Endothelial cell of umbilical vein (primary cell): Measurements from ENCODE around the gene ENOX2. TPM values are rescaled to one million over a fixed set of nuclear protein-coding genes. Genes with fewer than 3 reads are reported as not detected.

Source experiments
- BruUV-seq: library from RNA; stranded (reverse); fragments of 400-500 nt; replicated peaks from 2 replicates; lab custom pipeline; 2021; lab: Mats Ljungman, UMichigan
- CTCF ChIA-PET: fragments of 300-600, 350-600 bp; sonication (Branson Sonifier 250); formaldehyde crosslinking; loops from one replicate; lab custom pipeline; 2021; ENCODE audit warnings: antibody characterized with exemption, inconsistent platforms; lab: Charles Lee
- POLR2A ChIA-PET: fragments of 300-600, 350-600 bp; sonication (Branson Sonifier 250); formaldehyde crosslinking; loops from one replicate; lab custom pipeline; 2021; ENCODE audit warnings: antibody characterized with exemption, inconsistent platforms; lab: Charles Lee
- DNase-seq: peaks from one replicate; pipeline ENCODE4 v3.0.0-alpha.2; 2011; ENCODE audit warnings: low read depth, low spot score
- FAIRE-seq: peaks from 2 replicates; lab custom pipeline; 2011; peaks lifted over from hg19 to GRCh38; lab: Jason Lieb, UNC
- H2AFZ ChIP-seq: 2 replicates; pipeline ENCODE4 v1.6.0; 2012; ENCODE audit warnings: low read depth, low read length, control low read depth, inconsistent platforms
- H3K27ac ChIP-seq: 2 replicates; pipeline ENCODE4 v1.5.1; 2011; ENCODE audit warnings: low read depth, mild to moderate bottlenecking, control low read depth, low read length, moderate library complexity; ENCODE audit not compliant: insufficient read depth
- H3K27me3 ChIP-seq, 2 experiments: 2 replicates each; pipeline versions ENCODE4 v1.6.0 to v1.6.1; 2011; ENCODE audit warnings: low read length in 2 of 2, mixed read lengths in 1 of 2; ENCODE audit not compliant: control insufficient read depth in 2 of 2, insufficient read depth in 2 of 2
- H3K36me3 ChIP-seq, 2 experiments: 2 replicates in 1 of 2; 3 replicates in 1 of 2; pipeline ENCODE4 v1.5.1; 2011; ENCODE audit warnings: low read length in 2 of 2, mild to moderate bottlenecking in 1 of 2, moderate library complexity in 1 of 2; ENCODE audit not compliant: control insufficient read depth in 2 of 2, insufficient read depth in 2 of 2; ENCODE audit errors: extremely low read depth in 1 of 2
- H3K4me1 ChIP-seq: 3 replicates; pipeline ENCODE4 v1.5.1; 2011; ENCODE audit warnings: mild to moderate bottlenecking, low read length; ENCODE audit not compliant: control insufficient read depth, insufficient read depth; ENCODE audit errors: extremely low read depth
- H3K4me2 ChIP-seq: 2 replicates; pipeline ENCODE4 v1.6.1; 2011; ENCODE audit warnings: low read length, control low read depth, mixed read lengths; ENCODE audit not compliant: insufficient read depth
- H3K4me3 ChIP-seq, 3 experiments: fragments of 200-600 bp in 1 of 3; sonication (generic), shearing (Covaris generic) in 1 of 3; replicated peaks in 1 of 3; 2 replicates each; pipeline ENCODE4 v1.5.1; 2011 to 2016; ENCODE audit warnings: control low read depth in 3 of 3, low read length in 3 of 3, mild to moderate bottlenecking in 2 of 3, inconsistent platforms in 1 of 3, low read depth in 1 of 3, moderate library complexity in 1 of 3; ENCODE audit not compliant: insufficient read depth in 1 of 3
- H3K79me2 ChIP-seq: 2 replicates; pipeline ENCODE4 v1.6.0; 2012; ENCODE audit warnings: low read length, inconsistent platforms; ENCODE audit not compliant: control insufficient read depth, insufficient read depth
- H3K9ac ChIP-seq: replicated peaks from 2 replicates; pipeline ENCODE3; 2011; ENCODE audit warnings: low read length, control low read depth; ENCODE audit not compliant: insufficient read depth; ENCODE audit errors: extremely low read depth
- H3K9me1 ChIP-seq: replicated peaks from 3 replicates; pipeline ENCODE4 v1.6.0; 2011; ENCODE audit warnings: mild to moderate bottlenecking, low read length; ENCODE audit not compliant: control insufficient read depth, insufficient read depth; ENCODE audit errors: extremely low read depth
- H3K9me3 ChIP-seq: replicated peaks from 2 replicates; pipeline ENCODE4 v1.5.1; 2012; ENCODE audit warnings: low read length, inconsistent platforms; ENCODE audit not compliant: control insufficient read depth, insufficient read depth
- H4K20me1 ChIP-seq: replicated peaks from 2 replicates; pipeline ENCODE3; 2011; ENCODE audit warnings: mild to moderate bottlenecking, low read length; ENCODE audit not compliant: control insufficient read depth, insufficient read depth; ENCODE audit errors: extremely low read depth
- EZH2 ChIP-seq: IDR thresholded peaks from 2 replicates; pipeline ENCODE4 v1.6.1; 2012; ENCODE audit warnings: borderline replicate concordance, low read depth, mild to moderate bottlenecking, moderate library complexity, low read length, inconsistent platforms; ENCODE audit not compliant: severe bottlenecking
- FOS ChIP-seq: IDR thresholded peaks from 2 replicates; pipeline ENCODE4 v1.6.1; 2011; ENCODE audit warnings: mild to moderate bottlenecking, low read length, moderate library complexity, borderline replicate concordance; ENCODE audit not compliant: insufficient read depth
- GATA2 ChIP-seq: IDR thresholded peaks from 2 replicates; pipeline ENCODE4 v1.7.0; 2011; ENCODE audit warnings: low read depth, mild to moderate bottlenecking, moderate library complexity, mixed read lengths, low read length; ENCODE audit not compliant: insufficient read length, insufficient read depth
- JUN ChIP-seq: IDR thresholded peaks from 2 replicates; pipeline ENCODE4 v1.6.1; 2011; ENCODE audit warnings: borderline replicate concordance, low read depth; ENCODE audit not compliant: insufficient read length, insufficient read depth
- MYC ChIP-seq: IDR thresholded peaks from one replicate; pipeline ENCODE4 v1.6.1; 2011; ENCODE audit warnings: mild to moderate bottlenecking, low read depth, low read length
- POLR2A ChIP-seq: IDR thresholded peaks from 2 replicates; pipeline ENCODE4 v1.6.1; 2012; ENCODE audit warnings: low read depth, mild to moderate bottlenecking, control low read depth, low read length
- POLR2AphosphoS5 ChIP-seq: IDR thresholded peaks from 2 replicates; pipeline ENCODE4 v1.6.1; 2012; ENCODE audit warnings: low read depth, mild to moderate bottlenecking, control low read depth, low read length, moderate library complexity; ENCODE audit not compliant: insufficient read depth
- dilution Hi-C: fragments of 300-500 bp; cut with MboI; formaldehyde crosslinking; loops from one replicate; pipeline ENCODE4 v1.15.0; 2019; ENCODE audit warnings: low sequenced_read_pairs; ENCODE audit not compliant: extremely low pct_ligation_motif_present
- intact Hi-C: fragments of 100-400 bp; cut with micrococcal nuclease; formaldehyde crosslinking; loops from one replicate; pipeline ENCODE4 v1.10.0; 2022
- polyA plus RNA-seq, 4 experiments: library from polyadenylated mRNA; depleted of rRNA in 3 of 4; stranded (reverse) in 3 of 4; unstranded in 1 of 4; fragments of >200 nt; gene quantifications; 2 replicates each; pipeline versions ENCODE4 v1.2.1 to v1.2.3, GENCODE V29; 2011 to 2012; ENCODE audit warnings: missing spikeins in 1 of 4
- total RNA-seq: library from RNA; stranded (reverse); gene quantifications from 2 replicates; pipeline ENCODE4 v1.2.3, GENCODE V29; 2021
- TF ChIP-seq, protein P1 (sequence below), 2 donors: IDR thresholded peaks; 1 replicate in 1 of 2; 2 replicates in 1 of 2; pipeline ENCODE4 v1.5.1; 2011; ENCODE audit warnings: low read length in 2 of 2, mild to moderate bottlenecking in 2 of 2, moderate library complexity in 2 of 2, control low read depth in 1 of 2, inconsistent platforms in 1 of 2, low read depth in 1 of 2; ENCODE audit not compliant: insufficient read depth in 1 of 2; ENCODE audit errors: extremely low read depth in 1 of 2
- TF ChIP-seq, protein P2 (sequence below): IDR thresholded peaks from 2 replicates; pipeline ENCODE4 v1.6.1; 2011; ENCODE audit not compliant: insufficient read depth, insufficient read length

ENOX2 gene
- total and polyA plus RNA-seq, 2 donors (not counting 3 experiments of a cell fraction or from before 2014, with no cell fraction given), result 5.5 to 13.1 TPM

DNA sequence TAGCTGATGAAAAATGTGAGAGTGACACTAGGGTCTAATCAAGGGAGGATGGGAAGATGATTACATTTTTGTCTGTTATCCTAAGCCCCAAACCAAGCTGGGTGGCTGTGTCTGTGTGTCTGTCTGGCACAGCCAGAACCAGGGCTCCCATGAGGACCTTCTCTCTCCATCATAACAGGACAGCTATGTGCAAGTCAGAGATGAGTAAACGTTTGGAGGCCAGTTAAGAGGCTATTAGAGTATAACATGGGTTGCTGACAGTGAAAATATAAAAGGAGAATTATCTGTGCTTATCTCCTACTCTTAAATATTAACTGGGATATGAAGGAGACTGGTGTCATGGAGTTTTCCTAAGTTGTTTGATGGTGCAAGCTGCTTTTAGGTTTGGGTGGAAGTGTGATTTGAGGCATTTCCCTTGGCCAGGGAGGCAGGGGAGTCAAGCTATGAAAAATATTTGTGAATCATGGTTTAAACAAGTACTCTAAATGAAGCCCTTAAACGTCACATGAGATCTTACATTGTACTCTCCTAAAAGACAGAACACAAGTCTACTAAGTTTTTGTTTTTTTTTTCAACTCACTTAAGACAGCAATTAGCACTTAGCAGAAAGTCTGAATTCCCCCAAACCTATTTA lies 156.2 kb downstream of the ENOX2 start:
- Histone ChIP-seq H2AFZ (no peak overlapping the region), H3K27me3 (no peaks in the 10 kb centered on the region), H4K20me1 (no peaks in the 10 kb centered on the region), H3K9me3 (no peaks in the 10 kb centered on the region), H3K27ac (no peak overlapping the region), H3K36me3 (no peaks in the 10 kb centered on the region), H3K79me2 (no peaks in the 10 kb centered on the region), H3K9me1 (no peaks in the 10 kb centered on the region), H3K9ac (no peak overlapping the region), H3K4me1 (no peaks in the 10 kb centered on the region), H3K4me3 (no peak overlapping the region), H3K4me2 (no peak overlapping the region)
- POLR2A ChIA-PET, result no interaction called here
- BruUV-seq, result no TSS peak
- intact Hi-C loops (no loop called here), dilution Hi-C loops (no loop called here)
- no peak for TF ChIP-seq MYC
- TF ChIP-seq POLR2AphosphoS5, result no peak
- no peak for TF ChIP-seq EZH2
- TF ChIP-seq GATA2, result no peak
- no peak for TF ChIP-seq JUN
- no peak for TF ChIP-seq FOS
- TF ChIP-seq, protein P1, sequence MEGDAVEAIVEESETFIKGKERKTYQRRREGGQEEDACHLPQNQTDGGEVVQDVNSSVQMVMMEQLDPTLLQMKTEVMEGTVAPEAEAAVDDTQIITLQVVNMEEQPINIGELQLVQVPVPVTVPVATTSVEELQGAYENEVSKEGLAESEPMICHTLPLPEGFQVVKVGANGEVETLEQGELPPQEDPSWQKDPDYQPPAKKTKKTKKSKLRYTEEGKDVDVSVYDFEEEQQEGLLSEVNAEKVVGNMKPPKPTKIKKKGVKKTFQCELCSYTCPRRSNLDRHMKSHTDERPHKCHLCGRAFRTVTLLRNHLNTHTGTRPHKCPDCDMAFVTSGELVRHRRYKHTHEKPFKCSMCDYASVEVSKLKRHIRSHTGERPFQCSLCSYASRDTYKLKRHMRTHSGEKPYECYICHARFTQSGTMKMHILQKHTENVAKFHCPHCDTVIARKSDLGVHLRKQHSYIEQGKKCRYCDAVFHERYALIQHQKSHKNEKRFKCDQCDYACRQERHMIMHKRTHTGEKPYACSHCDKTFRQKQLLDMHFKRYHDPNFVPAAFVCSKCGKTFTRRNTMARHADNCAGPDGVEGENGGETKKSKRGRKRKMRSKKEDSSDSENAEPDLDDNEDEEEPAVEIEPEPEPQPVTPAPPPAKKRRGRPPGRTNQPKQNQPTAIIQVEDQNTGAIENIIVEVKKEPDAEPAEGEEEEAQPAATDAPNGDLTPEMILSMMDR (IDR thresholded peaks at IDR 0.05; ENCODE audit: extremely low read depth in 1 of 2, insufficient read depth in 1 of 2, low read depth in 1 of 2, low read length in 2 of 2), result no peak
- TF ChIP-seq, protein P2, sequence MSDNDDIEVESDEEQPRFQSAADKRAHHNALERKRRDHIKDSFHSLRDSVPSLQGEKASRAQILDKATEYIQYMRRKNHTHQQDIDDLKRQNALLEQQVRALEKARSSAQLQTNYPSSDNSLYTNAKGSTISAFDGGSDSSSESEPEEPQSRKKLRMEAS, result no peak
- no peak for TF ChIP-seq POLR2A
- FAIRE-seq (no peak), DNase-seq (no peak)
- CTCF ChIA-PET, result no interaction called here
